ENCODE results near the gene TDG.

DNA sequence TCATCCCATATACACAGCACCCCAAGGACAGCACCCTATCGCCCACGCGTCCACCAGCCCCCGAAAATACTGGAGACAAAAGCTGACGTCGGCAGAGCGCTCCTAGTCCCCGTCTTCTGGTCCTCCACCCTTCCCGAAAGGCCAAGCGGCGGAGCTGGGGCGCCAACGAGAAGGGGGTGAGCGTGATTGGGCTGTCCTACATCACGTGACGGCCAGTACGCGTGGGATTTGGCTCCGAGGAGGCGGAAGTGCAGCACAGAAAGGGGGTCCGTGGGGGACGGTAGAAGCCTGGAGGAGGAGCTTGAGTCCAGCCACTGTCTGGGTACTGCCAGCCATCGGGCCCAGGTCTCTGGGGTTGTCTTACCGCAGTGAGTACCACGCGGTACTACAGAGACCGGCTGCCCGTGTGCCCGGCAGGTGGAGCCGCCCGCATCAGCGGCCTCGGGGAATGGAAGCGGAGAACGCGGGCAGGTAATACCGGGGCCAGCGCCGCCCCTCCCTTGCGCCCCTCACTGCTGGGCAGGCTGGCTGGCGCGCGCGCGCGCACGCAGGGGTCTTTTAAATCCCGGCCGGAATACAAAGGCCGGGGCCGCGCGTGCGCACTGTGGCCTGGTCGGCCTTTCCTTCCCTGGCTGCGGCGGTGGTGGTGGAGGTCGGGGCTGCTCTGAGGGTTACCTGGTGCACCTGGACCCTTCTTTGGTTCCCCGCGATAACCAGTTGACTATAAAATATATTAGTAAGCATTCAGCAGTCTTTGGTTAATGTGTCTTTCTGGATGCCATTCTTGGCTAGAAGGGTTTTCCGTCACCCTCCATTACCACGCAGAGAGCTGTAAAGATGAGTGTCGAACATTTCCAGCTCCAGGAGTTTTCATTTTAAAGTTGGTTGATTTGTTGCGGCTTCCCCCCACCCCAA lies at the start of gene TDG:
- TF ChIP-seq, protein P1, sequence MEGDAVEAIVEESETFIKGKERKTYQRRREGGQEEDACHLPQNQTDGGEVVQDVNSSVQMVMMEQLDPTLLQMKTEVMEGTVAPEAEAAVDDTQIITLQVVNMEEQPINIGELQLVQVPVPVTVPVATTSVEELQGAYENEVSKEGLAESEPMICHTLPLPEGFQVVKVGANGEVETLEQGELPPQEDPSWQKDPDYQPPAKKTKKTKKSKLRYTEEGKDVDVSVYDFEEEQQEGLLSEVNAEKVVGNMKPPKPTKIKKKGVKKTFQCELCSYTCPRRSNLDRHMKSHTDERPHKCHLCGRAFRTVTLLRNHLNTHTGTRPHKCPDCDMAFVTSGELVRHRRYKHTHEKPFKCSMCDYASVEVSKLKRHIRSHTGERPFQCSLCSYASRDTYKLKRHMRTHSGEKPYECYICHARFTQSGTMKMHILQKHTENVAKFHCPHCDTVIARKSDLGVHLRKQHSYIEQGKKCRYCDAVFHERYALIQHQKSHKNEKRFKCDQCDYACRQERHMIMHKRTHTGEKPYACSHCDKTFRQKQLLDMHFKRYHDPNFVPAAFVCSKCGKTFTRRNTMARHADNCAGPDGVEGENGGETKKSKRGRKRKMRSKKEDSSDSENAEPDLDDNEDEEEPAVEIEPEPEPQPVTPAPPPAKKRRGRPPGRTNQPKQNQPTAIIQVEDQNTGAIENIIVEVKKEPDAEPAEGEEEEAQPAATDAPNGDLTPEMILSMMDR (IDR thresholded peaks at IDR 0.05): no peak
- TF ChIP-seq POLR2A (IDR thresholded peaks at IDR 0.05) (peak; percentile 53 to 81), EP300 (IDR thresholded peaks at IDR 0.05) (no peak)

Data from suprapubic skin (tissue), 3 donors.